Body of pancreas (tissue), 4 donors: Measurements from ENCODE around the gene ARHGEF5.
"Not testable (repeated sequence)": the region's sequence is repeated elsewhere in the genome, so short reads cannot be mapped to it uniquely, and the experiment has no call there.

Experiments
- POLR2A ChIP-seq, 3 donors: fragments of 450-650 bp; IDR thresholded peaks; one replicate each; pipeline ENCODE4 v1.6.1; 2016; ENCODE audit warnings: antibody characterized with exemption in 3 of 3, mild to moderate bottlenecking in 2 of 3
- TF ChIP-seq, protein P1 (sequence below), 7 experiments: fragments of 450-650 bp in 4 of 7; fragments of 200-600 bp in 3 of 7; sonication (generic) in 3 of 7; IDR thresholded peaks; one replicate each; pipeline ENCODE4 v1.5.1; 2016 to 2019; ENCODE audit warnings: antibody characterized with exemption in 7 of 7

DNA sequence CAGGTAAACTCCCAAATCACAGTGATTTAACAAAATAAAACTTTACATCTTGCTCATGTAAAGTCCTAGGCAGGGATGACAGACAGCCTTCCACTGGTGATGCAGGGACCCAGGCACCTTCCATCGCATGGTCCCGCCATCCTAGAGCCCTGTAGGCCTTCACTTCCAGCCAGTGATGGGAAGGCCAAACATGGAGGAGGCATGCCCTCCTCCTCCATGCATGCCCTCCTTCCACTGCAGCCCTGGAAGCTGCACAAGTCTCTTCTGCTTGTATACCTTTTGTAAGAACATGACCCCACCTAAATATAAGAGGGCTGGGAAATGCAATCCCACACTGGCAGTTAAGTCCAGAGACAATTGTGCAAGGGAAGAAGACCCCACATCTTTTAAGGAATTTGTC lies 45.5 kb upstream of the ARHGEF5 start:
- TF ChIP-seq, protein P1, sequence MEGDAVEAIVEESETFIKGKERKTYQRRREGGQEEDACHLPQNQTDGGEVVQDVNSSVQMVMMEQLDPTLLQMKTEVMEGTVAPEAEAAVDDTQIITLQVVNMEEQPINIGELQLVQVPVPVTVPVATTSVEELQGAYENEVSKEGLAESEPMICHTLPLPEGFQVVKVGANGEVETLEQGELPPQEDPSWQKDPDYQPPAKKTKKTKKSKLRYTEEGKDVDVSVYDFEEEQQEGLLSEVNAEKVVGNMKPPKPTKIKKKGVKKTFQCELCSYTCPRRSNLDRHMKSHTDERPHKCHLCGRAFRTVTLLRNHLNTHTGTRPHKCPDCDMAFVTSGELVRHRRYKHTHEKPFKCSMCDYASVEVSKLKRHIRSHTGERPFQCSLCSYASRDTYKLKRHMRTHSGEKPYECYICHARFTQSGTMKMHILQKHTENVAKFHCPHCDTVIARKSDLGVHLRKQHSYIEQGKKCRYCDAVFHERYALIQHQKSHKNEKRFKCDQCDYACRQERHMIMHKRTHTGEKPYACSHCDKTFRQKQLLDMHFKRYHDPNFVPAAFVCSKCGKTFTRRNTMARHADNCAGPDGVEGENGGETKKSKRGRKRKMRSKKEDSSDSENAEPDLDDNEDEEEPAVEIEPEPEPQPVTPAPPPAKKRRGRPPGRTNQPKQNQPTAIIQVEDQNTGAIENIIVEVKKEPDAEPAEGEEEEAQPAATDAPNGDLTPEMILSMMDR (IDR thresholded peaks at IDR 0.05): not testable (repeated sequence)
- TF ChIP-seq POLR2A (IDR thresholded peaks at IDR 0.05): not testable (repeated sequence)
